Vagina (tissue), 2 donors: Measurements from ENCODE around the gene OR11H7.

Experiments used
- CTCF ChIP-seq, 3 experiments: fragments of 450-650 bp in 2 of 3; fragments of 200-600 bp in 1 of 3; sonication (generic) in 1 of 3; IDR thresholded peaks; one replicate each; pipeline ENCODE4 v1.5.1; 2017 to 2019; ENCODE audit warnings: antibody characterized with exemption in 3 of 3, mild to moderate bottlenecking in 2 of 3, moderate library complexity in 2 of 3
- POLR2AphosphoS5 ChIP-seq, 2 donors: sonication (generic); formaldehyde crosslinking; IDR thresholded peaks; one replicate each; pipeline ENCODE4 v1.9.0; 2017; ENCODE audit warnings: antibody characterized with exemption in 2 of 2, mild to moderate bottlenecking in 2 of 2, low read depth in 1 of 2; ENCODE audit not compliant: insufficient read depth in 1 of 2

DNA sequence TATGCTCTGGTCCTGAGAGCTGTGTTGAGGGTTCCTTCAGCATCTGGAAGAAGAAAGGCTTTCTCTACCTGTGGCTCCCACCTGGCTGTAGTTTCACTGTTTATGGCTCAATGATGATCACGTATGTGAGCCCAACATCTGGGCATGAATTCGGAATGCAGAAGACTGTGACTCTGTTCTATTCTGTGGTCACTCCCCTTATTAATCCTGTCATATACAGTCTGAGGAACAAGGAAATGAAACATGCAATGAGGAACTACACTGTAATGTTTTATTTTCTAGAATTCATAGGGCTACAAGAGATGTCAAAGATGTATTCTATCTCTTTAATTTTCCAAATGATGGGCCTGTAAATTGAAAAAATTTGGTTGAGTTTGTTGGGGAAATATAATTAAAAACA, 48.9 kb upstream of the OR11H7 start:
- TF ChIP-seq CTCF (IDR thresholded peaks at IDR 0.05): no peak
- no peak for TF ChIP-seq POLR2AphosphoS5 (IDR thresholded peaks at IDR 0.05; ENCODE audit: insufficient read depth in 1 of 2, low read depth in 1 of 2)
